Glutamatergic neuron (in vitro differentiated cells): ENCODE data around the gene UQCRFS1. TPM values are rescaled to one million over a fixed set of nuclear protein-coding genes. Genes with fewer than 3 reads are reported as not detected.

Source experiments
- DNase-seq: peaks from one replicate; pipeline ENCODE4 v3.0.0; 2022
- H3K27ac Mint-ChIP-seq: one replicate; pipeline ENCODE4 v1.8.0; 2020; ENCODE audit warnings: mild to moderate bottlenecking, mixed read lengths, inconsistent platforms; ENCODE audit not compliant: unreplicated experiment
- H3K27me3 Mint-ChIP-seq: one replicate; pipeline ENCODE4 v1.8.0; 2020; ENCODE audit warnings: mild to moderate bottlenecking, moderate library complexity, mixed read lengths, inconsistent platforms; ENCODE audit not compliant: unreplicated experiment
- H3K36me3 Mint-ChIP-seq: one replicate; pipeline ENCODE4 v1.8.0; 2020; ENCODE audit warnings: mild to moderate bottlenecking, mixed read lengths, inconsistent platforms; ENCODE audit not compliant: unreplicated experiment
- H3K4me1 Mint-ChIP-seq: one replicate; pipeline ENCODE4 v1.8.0; 2020; ENCODE audit warnings: mild to moderate bottlenecking, low read depth, mixed read lengths, inconsistent platforms; ENCODE audit not compliant: unreplicated experiment
- H3K4me3 Mint-ChIP-seq: one replicate; pipeline ENCODE4 v1.8.0; 2020; ENCODE audit warnings: mild to moderate bottlenecking, mixed read lengths, inconsistent platforms; ENCODE audit not compliant: unreplicated experiment
- H3K9me3 Mint-ChIP-seq: one replicate; pipeline ENCODE4 v1.8.0; 2020; ENCODE audit warnings: mild to moderate bottlenecking, moderate library complexity, mixed read lengths, inconsistent platforms; ENCODE audit not compliant: unreplicated experiment
- CTCF ChIP-seq: fragments of 200-600 bp; sonication (generic); IDR thresholded peaks from one replicate; pipeline ENCODE4 v1.5.0; 2021; ENCODE audit not compliant: partially characterized antibody, unreplicated experiment
- total RNA-seq: library from RNA; stranded (reverse); fragmentation: NEBNext Ultra II Directional; extraction: Animal tissue kit (Norgen Biotek cat#: 25700); gene quantifications from one replicate; pipeline ENCODE4 v1.2.1, GENCODE V29; 2021; ENCODE audit not compliant: unreplicated experiment

Gene UQCRFS1
- total RNA-seq, 1 donor from 2014 or later = 34.9 TPM

GRCh38 chr19:29201855-29202254 lies 11.1 kb downstream of the UQCRFS1 start:
- Mint-ChIP-seq H3K27ac (no peak overlapping the region), H3K36me3 (no peaks in the 10 kb centered on the region), H3K4me3 (no peak overlapping the region), H3K27me3 (no peaks in the 10 kb centered on the region), H3K4me1 (no peaks in the 10 kb centered on the region), H3K9me3 (peaks cover 2% of the 10 kb centered on the region)
- DNase-seq = no peak
- TF ChIP-seq CTCF = peak; percentile 26

GRCh38 chr19:29194658-29195057 lies 18.3 kb downstream of the UQCRFS1 start:
- no peak overlapping the region for H3K27ac Mint-ChIP-seq
- TF ChIP-seq CTCF = no peak

GRCh38 chr19:29193155-29193554 lies 19.8 kb downstream of the UQCRFS1 start:
- peak overlapping the region; percentile 25 for H3K27ac Mint-ChIP-seq
- H3K9me3 Mint-ChIP-seq = peaks cover 8% of the 10 kb centered on the region

More at GRCh38 chr19:29194658-29195057, 18.3 kb downstream of the UQCRFS1 start:
- DNase-seq = no peak
- H3K36me3 Mint-ChIP-seq = no peaks in the 10 kb centered on the region
- no peak overlapping the region for H3K4me3 Mint-ChIP-seq
- H3K4me1 Mint-ChIP-seq = no peaks in the 10 kb centered on the region
- H3K27me3 Mint-ChIP-seq = peaks cover 2% of the 10 kb centered on the region
- peaks cover 4% of the 10 kb centered on the region for H3K9me3 Mint-ChIP-seq

GRCh38 chr19:29191005-29191404 lies 21.9 kb downstream of the UQCRFS1 start:
- peaks cover 10% of the 10 kb centered on the region for H3K9me3 Mint-ChIP-seq
- DNase-seq = no peak
- H3K27me3 Mint-ChIP-seq = peaks cover 11% of the 10 kb centered on the region
- no peaks in the 10 kb centered on the region for H3K36me3 Mint-ChIP-seq
- no peak overlapping the region for H3K4me3 Mint-ChIP-seq
- no peak overlapping the region for H3K27ac Mint-ChIP-seq
- H3K4me1 Mint-ChIP-seq = peaks cover 16% of the 10 kb centered on the region
- TF ChIP-seq CTCF = no peak

More at GRCh38 chr19:29193155-29193554, 19.8 kb downstream of the UQCRFS1 start:
- peaks cover 6% of the 10 kb centered on the region for H3K27me3 Mint-ChIP-seq
- DNase-seq = no peak
- no peak overlapping the region for H3K4me3 Mint-ChIP-seq
- H3K36me3 Mint-ChIP-seq = no peaks in the 10 kb centered on the region
- no peak for TF ChIP-seq CTCF
- H3K4me1 Mint-ChIP-seq = peaks cover 11% of the 10 kb centered on the region

GRCh38 chr19:29189033-29189360 lies 24.0 kb downstream of the UQCRFS1 start:
- peaks cover 10% of the 10 kb centered on the region for H3K9me3 Mint-ChIP-seq
- no peaks in the 10 kb centered on the region for H3K36me3 Mint-ChIP-seq
- peak overlapping the region; percentile 87 for H3K27ac Mint-ChIP-seq
- DNase-seq = no peak
- H3K4me3 Mint-ChIP-seq = no peak overlapping the region
- H3K27me3 Mint-ChIP-seq = peaks cover 11% of the 10 kb centered on the region
- no peak for TF ChIP-seq CTCF
- H3K4me1 Mint-ChIP-seq = peaks cover 16% of the 10 kb centered on the region
